Adrenal gland (tissue), 12 donors: ENCODE data around the gene MSRB3. TPM values are rescaled to one million over a fixed set of nuclear protein-coding genes. Genes with fewer than 3 reads are reported as not detected.

ENCODE experiments used
- DNase-seq, 7 donors: peaks; one replicate each; pipeline ENCODE4 v3.0.0-alpha.2; 2019 to 2020
- H3K27ac ChIP-seq, 5 donors: fragments of 200-600 bp; sonication (generic) in 4 of 5; 1 replicate in 3 of 5; 2 replicates in 2 of 5; pipeline versions ENCODE4 v1.5.1 to v1.8.0; 2016 to 2020; ENCODE audit warnings: mild to moderate bottlenecking in 1 of 5
- H3K27me3 ChIP-seq: fragments of 200-600 bp; 2 replicates; pipeline ENCODE4 v1.8.0; 2021
- H3K36me3 ChIP-seq, 2 donors: fragments of 200-600 bp; replicated peaks in 1 of 2; 1 replicate in 1 of 2; 2 replicates in 1 of 2; pipeline versions ENCODE4 v1.5.1 to v1.8.0; 2018 to 2022
- H3K4me1 ChIP-seq, 2 donors: fragments of 200-600 bp; replicated peaks in 1 of 2; 1 replicate in 1 of 2; 2 replicates in 1 of 2; pipeline versions ENCODE4 v1.5.1 to v1.8.0; 2018 to 2021
- H3K4me3 ChIP-seq, 4 donors: fragments of 200-600 bp; sonication (generic) in 3 of 4; one replicate each; pipeline ENCODE4 v1.5.1; 2016 to 2018
- H3K9me3 ChIP-seq, 3 donors: fragments of 200-600 bp; sonication (generic) in 1 of 3; replicated peaks in 1 of 3; 1 replicate in 2 of 3; 2 replicates in 1 of 3; pipeline versions ENCODE4 v1.5.1 to v1.8.0; 2016 to 2021
- CTCF ChIP-seq, 6 experiments: fragments of 450-650 bp in 4 of 6; fragments of 200-600 bp in 2 of 6; sonication (generic) in 1 of 6; IDR thresholded peaks; 1 replicate in 5 of 6; 2 replicates in 1 of 6; pipeline versions ENCODE4 v1.5.1 to v1.8.0; 2016 to 2021; ENCODE audit warnings: antibody characterized with exemption in 6 of 6, mild to moderate bottlenecking in 2 of 6, moderate library complexity in 1 of 6
- POLR2A ChIP-seq, 2 donors: fragments of 450-650 bp; IDR thresholded peaks; one replicate each; pipeline ENCODE4 v1.6.1; 2017; ENCODE audit warnings: antibody characterized with exemption in 2 of 2, mild to moderate bottlenecking in 2 of 2, moderate library complexity in 1 of 2
- whole genome bisulfite sequencing, 4 donors: extraction: QIAGEN DNeasy Blood & Tissue Kit in 2 of 4; methylation state at CpG; one replicate each; pipeline versions ENCODE4 v1.1.5 to v1.1.7; 2013 to 2017; 5-methylcytosine and 5-hydroxymethylcytosine counted together
- intact Hi-C, 2 donors: fragments of 100-400 bp; cut with DNase I; formaldehyde crosslinking; loops; one replicate each; pipeline versions ENCODE4 v1.14.1 to v1.15.0; 2022 to 2023
- polyA plus RNA-seq, 3 donors: library from polyadenylated mRNA; stranded (reverse); fragments of 200-250 nt in 2 of 3; fragments of 350-450 nt in 1 of 3; fragmentation: Illumina TruSeq in 1 of 3; extraction: RNeasy Lipid Tissue Mini Kit (QIAGEN cat#74804) in 1 of 3; gene quantifications; one replicate each; pipeline ENCODE4 v1.2.3, GENCODE V29; 2013 to 2014
- total RNA-seq, 9 donors: library from RNA; depleted of rRNA in 4 of 9; stranded (reverse); fragments of >200 nt in 4 of 9; fragments of 120-200 nt in 1 of 9; fragmentation: NEBNext Ultra II Directional in 1 of 9; extraction: Animal tissue kit (Norgen Biotek cat#: 25700) in 1 of 9; gene quantifications; one replicate each; pipeline versions ENCODE4 v1.1.0 to v1.2.4, GENCODE V29; 2013 to 2023
- donor health status: healthy with polysubstance abuse.
- donor health status: Bipolar disorder and iron deficiency.
- donor health status: DM: yes; HTN: yes; CAD: no.
- donor health status: DM: no; HTN: no; CAD: no.
- donor health status: DM: no; HTN: no; CAD: no.
- donor health status: DM: yes; HTN: yes; CAD: no.

The MSRB3 gene
- total and polyA plus RNA-seq, 12 donors, result 5.5 to 23.8 (median 9.7) TPM

GRCh38 chr12:65269603-65270002 lies 8.9 kb upstream of the MSRB3 start:
- 64 to 86% (median 77%) methylated on average over 1 of the region's 1 CpG for WGBS, 4 donors
- H3K4me3 ChIP-seq, result no peak overlapping the region
- DNase-seq, result no peak
- TF ChIP-seq POLR2A (IDR thresholded peaks at IDR 0.05), result no peak
- TF ChIP-seq CTCF (IDR thresholded peaks at IDR 0.05), result no peak
- intact Hi-C loops, result no loop called here
- H3K9me3 ChIP-seq, result no peaks in the 10 kb centered on the region
- no peaks in the 10 kb centered on the region for H3K36me3 ChIP-seq
- H3K27ac ChIP-seq, result no peak overlapping the region
- H3K4me1 ChIP-seq, result no peaks in the 10 kb centered on the region
- H3K27me3 ChIP-seq, result no peaks in the 10 kb centered on the region

DNA sequence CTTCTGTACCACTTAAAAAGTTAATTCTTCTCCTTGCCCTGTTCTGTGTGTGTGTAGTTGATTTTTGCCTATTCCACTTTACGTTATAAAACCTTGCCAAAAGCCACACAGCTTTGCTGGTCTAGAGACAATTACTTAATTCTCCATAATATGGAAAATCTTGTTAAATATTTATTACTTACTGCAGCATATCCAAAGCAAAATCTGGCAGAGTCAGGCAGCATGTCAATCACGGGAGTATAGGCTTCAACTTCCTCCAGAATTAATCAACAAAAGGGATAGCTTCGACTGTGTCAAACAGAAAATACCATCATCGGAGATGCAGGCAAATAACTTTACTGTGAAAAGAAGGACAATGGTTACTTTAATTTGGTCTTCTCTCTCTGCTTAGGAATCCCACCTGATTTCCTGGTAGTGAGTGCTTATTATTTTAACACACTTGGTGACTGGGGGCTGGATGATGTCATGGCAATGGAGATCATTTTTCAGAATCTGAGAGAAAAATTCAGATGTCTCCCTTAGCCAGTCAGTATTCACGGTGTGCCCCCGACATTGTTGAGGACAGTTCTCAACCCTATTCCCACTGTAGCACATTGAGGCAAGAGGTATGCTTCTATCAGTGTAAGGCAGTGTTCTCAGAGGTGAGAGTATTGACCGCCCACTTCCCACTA lies 3.7 kb upstream of the MSRB3 start:
- intact Hi-C loops, result no loop called here
- WGBS, 4 donors, result 82 to 85% (median 84%) methylated on average over 7 of the region's 7 CpGs
- TF ChIP-seq POLR2A (IDR thresholded peaks at IDR 0.05), result no peak
- TF ChIP-seq CTCF (IDR thresholded peaks at IDR 0.05), result no peak
- H3K27me3 ChIP-seq, result no peaks in the 10 kb centered on the region
- H3K4me1 ChIP-seq, result peaks cover 10 to 13% of the 10 kb centered on the region in 2 donors
- H3K27ac ChIP-seq, result no peak overlapping the region
- no peaks in the 10 kb centered on the region for H3K9me3 ChIP-seq
- no peak for DNase-seq
- no peak overlapping the region for H3K4me3 ChIP-seq
- H3K36me3 ChIP-seq, result no peaks in the 10 kb centered on the region

DNA sequence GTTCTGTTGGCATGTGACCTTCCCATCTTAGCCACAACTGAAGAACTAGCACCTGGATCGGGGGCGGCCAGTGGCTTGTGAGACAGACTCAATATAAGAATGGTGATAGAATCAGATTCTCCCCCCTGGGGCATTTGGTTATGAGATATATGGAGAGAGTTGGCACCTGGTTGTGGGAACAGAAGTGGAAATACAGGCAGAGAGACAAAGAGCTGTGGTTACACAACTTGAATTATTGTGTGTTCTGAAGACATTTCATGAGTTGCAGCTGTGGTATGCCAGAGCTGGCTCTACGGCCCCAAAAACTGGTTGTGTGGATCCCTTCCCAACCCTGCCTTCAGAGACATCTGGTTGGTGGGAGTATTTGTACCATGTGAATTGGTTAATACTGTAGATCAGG lies 2.9 kb upstream of the MSRB3 start:
- no peak overlapping the region for H3K4me3 ChIP-seq
- intact Hi-C loops, result no loop called here
- H3K27ac ChIP-seq, result no peak overlapping the region
- H3K4me1 ChIP-seq, result peaks cover 10 to 16% of the 10 kb centered on the region in 2 donors
- 85 to 94% (median 90%) methylated on average over 3 of the region's 3 CpGs for WGBS, 4 donors
- H3K36me3 ChIP-seq, result no peaks in the 10 kb centered on the region
- TF ChIP-seq POLR2A (IDR thresholded peaks at IDR 0.05), result no peak
- TF ChIP-seq CTCF (IDR thresholded peaks at IDR 0.05), result no peak
- no peak for DNase-seq
- H3K9me3 ChIP-seq, result no peaks in the 10 kb centered on the region
- H3K27me3 ChIP-seq, result no peaks in the 10 kb centered on the region

DNA sequence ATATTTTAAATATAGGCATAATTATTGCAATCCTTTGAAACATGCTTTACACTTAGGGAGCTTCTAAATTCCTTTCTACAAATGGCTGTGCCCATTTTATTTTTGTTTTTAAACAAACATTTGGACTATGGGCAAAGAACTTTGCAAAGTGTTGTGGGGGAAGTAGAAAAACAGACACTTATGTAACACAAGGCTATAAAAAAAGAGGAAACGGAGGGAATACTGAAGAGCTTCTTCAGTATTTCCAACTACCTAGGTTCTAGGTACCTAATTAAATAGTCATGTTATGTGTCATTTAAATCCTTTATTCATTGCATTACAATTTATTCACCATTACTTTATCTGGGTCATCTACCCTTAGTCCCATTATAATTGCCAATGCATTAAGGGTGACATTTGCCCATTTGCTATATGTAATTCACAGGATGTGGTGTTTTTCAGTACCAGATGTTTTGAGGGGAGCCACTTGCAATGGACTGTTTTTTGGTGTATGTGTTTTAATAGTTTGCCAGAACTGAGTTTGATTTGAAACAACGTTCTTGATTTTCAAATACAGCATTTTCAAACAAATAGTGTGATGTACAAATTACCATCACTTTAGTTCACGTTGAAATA lies 1.5 kb upstream of the MSRB3 start:
- Histone ChIP-seq H3K27ac (no peak overlapping the region), H3K27me3 (no peaks in the 10 kb centered on the region)
- 54 to 61% (median 59%) methylated on average over 3 of the region's 3 CpGs for WGBS, 4 donors

More for the DNA sequence above, 1.5 kb upstream of the MSRB3 start:
- TF ChIP-seq POLR2A (IDR thresholded peaks at IDR 0.05) (no peak), CTCF (IDR thresholded peaks at IDR 0.05) (no peak)
- intact Hi-C loops, result no loop called here
- Histone ChIP-seq H3K4me1 (peaks cover 10 to 16% of the 10 kb centered on the region in 2 donors), H3K36me3 (no peaks in the 10 kb centered on the region), H3K4me3 (no peak overlapping the region), H3K9me3 (no peaks in the 10 kb centered on the region)
- DNase-seq, result no peak
